Endometrial microvascular endothelial cells (primary cell): ENCODE data around the gene KLHL13. TPM values are rescaled to one million over a fixed set of nuclear protein-coding genes. Genes with fewer than 3 reads are reported as not detected.
"Not testable (repeated sequence)": the region's sequence is repeated elsewhere in the genome, so short reads cannot be mapped to it uniquely, and the experiment has no call there.

ENCODE experiments used
- in situ Hi-C: cut with HindIII; loops from 2 replicates; pipeline ENCODE4 v1.10.0; 2017; ENCODE audit warnings: low sequenced_read_pairs, low pct_unique_long_range_greater_than_20kb; ENCODE audit errors: inconsistent ontology term
- total RNA-seq: library from RNA; depleted of rRNA; stranded (reverse); fragments of >200 nt; gene quantifications from one replicate; pipeline ENCODE4 v1.2.3, GENCODE V29; 2015; ENCODE audit errors: inconsistent ontology term

KLHL13 gene
- total RNA-seq, 1 donor from 2014 or later = 3.4 TPM

GRCh38 chrX:118000518-118000917 lies 116.1 kb downstream of the KLHL13 start:
- in situ Hi-C loops = no loop called here

- in situ Hi-C loops = no loop called here
Measured at GRCh38 chrX:117998171-117998570, 118.4 kb downstream of the KLHL13 start.

DNA sequence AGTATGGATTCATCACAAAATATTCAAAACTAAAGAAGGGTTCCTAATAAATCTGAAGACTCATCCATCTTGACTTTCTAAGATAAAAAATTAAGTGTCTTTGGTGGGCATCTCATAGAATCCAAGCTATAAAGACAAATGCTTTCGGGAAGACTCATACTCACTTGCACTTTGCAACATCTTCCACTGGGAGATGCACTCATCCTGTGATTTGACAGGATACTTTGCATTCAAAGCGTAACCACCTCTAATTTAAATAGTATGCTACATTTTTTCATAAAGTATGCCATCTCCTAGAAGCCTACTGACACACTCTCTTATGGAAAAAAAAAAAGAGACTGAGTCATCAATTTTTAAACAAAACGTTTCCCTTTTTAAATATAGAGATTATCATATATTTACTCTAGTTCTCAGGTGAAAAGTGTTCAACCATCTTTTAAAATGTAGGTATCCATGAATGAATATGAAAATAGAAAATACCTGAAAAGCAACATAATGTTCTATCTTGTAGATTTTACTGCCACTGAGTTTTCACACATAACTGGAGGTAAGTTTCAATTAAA lies 119.6 kb downstream of the KLHL13 start:
- in situ Hi-C loops = no loop called here

GRCh38 chrX:117996408-117996807 lies 120.2 kb downstream of the KLHL13 start:
- in situ Hi-C loops = no loop called here

- in situ Hi-C loops = no loop called here
Measured at GRCh38 chrX:117995378-117995777, 121.2 kb downstream of the KLHL13 start.

DNA sequence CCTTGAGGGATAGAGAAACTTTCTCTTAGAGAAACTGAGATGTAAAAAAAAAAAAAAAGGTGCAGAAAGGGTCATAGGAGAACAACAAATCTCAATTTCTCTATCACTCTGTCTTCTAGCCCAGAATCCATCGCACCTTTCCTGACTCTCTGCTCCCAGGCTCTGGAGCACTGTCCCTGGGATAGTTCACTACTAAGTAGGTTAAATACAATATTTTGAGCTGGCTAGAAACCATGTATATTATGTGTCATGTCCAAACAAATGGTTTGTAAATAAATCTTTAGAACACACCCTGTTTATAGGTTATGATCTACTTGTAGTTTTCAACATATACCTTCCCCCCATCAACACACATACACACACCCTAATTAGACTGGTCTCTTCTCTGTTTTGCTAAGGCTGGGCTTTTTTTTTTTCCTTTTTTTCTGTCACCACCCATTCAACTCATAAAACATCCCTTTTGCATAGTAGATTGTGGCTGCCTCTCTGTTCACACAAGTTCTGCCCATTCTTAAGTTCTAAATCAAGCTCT lies 124.4 kb downstream of the KLHL13 start:
- in situ Hi-C loops = no loop called here

- in situ Hi-C loops = no loop called here
Measured at GRCh38 chrX:117990438-117990837, 126.2 kb downstream of the KLHL13 start.

GRCh38 chrX:117989512-117989911 lies 127.1 kb downstream of the KLHL13 start:
- in situ Hi-C loops = no loop called here

GRCh38 chrX:117987373-117987772 lies 129.2 kb downstream of the KLHL13 start:
- in situ Hi-C loops = no loop called here

DNA sequence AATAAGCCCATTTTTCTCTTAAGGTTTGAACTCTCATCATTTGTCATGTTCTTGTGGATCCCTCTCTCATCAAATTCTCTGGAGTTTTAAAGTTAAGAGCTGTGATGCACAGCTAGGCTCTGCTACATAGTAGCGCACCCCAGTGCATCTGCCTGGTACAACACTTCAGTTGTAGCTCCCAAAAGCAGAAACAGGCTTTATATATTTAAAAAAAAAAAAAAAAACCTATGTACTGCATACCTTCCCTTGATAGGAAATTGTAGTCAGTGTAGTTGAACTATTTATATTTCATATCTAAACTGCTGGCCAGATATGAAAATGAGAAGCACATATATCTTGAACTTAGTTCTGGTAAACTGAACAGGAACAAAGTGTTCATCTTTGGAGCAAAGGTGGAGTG lies 131.4 kb downstream of the KLHL13 start:
- in situ Hi-C loops = no loop called here

DNA sequence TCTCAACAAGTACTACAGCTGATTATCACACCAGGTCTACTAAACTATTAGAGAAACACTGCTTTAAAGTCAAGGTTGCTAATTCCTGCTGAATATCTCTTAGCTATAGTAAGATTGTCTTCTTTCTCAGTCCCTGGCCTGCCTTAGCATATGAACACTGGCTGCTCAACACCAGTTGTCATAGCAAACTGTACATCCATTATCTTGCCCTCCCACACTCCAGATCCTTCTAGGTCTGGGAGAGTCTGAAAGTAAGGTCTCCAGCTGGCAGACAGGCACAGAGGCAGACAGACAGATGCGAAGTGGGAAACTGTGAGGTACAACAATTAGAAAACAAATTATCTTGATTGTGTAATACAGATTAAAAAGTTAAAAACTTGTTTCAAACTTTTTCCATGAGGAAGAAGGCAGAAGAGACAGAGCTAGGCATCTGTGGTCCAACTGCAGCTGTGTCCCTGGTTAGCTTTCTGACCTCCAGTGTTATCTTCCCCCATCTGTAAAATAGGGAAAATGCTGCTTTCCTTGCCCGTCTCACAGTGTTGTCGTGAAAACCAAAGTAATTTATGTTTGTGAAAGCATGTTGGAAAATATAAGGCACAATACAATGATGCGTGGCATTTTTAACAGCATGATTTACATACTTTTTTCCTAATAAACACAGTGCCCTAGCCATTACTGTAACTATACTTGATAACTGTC lies 133.8 kb downstream of the KLHL13 start:
- in situ Hi-C loops = no loop called here

- in situ Hi-C loops = no loop called here
Measured at GRCh38 chrX:117978402-117978801, 138.2 kb downstream of the KLHL13 start.

- in situ Hi-C loops = no loop called here
Measured at GRCh38 chrX:117977526-117977925, 139.1 kb downstream of the KLHL13 start.

DNA sequence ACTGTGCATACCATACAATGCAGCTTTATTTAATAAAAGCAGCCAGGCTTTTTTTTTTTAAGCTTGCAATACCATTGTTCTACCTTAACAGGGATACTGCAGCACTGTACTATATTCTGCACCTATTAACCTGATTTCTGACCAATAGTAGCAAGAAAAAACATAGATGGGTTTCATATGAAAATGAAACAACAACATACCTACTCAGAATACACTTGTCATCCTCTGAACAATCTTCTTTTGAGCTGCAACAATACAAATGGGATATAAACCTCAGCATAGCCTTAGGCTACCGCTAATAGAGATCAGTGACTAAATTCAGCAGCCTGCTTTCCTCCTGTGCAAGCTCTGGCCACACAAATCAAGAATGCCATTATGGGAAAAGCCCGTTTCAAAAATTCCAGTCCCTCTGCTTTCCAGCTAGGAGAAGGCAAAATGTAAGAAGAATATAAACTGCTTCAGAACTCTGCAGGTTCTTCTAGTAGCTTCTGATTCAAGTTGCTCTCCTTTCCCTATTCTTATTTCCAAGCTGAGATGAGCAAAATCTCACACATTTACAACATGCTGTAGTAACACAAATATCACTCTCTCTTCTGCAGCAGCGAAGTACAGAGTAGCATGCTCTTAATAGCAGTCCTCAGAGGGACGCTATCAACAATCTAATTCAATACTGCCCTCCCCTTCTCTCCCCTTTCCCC lies 143.4 kb downstream of the KLHL13 start:
- in situ Hi-C loops = no loop called here

GRCh38 chrX:117972711-117973109 lies 143.9 kb downstream of the KLHL13 start:
- in situ Hi-C loops = no loop called here

DNA sequence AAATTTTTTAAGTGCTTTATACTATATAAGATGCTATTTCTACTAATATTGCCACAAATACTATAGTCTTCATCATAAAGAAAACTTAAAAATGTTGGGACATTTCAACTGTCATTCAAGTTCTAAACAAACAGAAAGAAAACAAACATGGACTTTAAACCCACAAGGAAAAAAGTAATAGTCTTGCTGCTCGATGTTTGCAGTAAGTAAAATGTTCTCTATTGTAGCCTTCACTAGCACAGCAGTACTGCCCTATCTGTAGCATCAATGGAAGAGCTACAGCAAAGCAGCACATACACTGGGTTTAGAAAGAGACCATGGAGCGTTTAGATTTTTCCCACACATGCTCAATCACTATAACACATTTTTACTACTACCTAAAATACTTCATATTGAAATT lies 146.8 kb downstream of the KLHL13 start:
- in situ Hi-C loops = no loop called here

GRCh38 chrX:117969328-117969727 lies 147.3 kb downstream of the KLHL13 start:
- in situ Hi-C loops = no loop called here

DNA sequence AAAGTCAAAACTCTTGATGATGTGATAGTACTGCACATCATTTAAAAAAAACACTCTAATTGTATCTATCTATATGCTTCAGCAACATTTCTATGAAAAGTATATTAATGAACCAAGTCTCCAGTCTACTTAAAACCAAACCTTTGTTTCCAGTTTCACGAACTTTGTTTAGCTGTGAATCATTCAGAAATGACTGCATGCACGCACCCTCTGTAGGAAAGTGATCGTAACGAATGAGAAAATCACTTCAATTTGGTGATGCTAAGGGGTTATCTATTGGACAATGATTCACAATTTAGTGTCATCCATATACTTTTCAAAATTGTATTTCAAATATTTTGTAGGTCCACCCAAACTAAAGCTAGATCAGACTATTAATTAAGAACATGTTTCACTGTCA lies 157.6 kb downstream of the KLHL13 start:
- in situ Hi-C loops = no loop called here

DNA sequence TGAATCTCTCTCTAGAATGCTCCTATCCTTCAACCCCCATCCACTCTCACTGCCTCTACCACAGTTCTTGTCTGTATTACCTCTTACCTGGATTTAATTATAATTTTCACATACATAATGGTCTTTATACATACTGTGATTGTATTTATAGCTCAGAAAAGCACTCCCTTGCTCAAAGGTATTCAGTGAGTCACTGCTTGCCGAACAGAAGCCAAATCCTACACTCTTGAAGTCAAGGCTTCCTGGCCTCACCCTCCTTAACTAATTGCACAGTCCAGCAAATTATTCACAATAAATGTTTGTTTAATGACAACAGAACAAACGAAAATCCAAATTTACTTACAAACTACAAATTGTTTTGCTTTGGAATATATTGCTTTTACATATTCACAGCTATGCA lies 159.5 kb downstream of the KLHL13 start:
- in situ Hi-C loops = no loop called here

DNA sequence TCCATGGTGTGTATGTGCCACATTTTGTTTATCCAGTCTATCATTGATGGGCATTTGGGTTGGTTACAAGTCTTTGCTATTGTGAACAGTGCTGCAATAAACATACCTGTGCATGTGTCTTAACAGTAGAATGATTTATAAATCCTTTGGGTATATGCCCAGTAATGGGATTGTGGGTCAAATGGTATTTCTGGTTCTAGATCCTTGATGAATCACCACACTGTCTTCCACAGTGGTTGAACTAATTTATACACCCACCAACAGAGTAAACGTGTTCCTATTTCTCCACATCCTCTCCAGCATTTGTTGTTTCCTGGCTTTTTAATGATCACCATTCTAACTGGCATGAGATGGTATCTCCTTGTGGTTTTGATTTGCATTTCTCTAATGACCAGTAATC lies 177.3 kb downstream of the KLHL13 start:
- in situ Hi-C loops = not testable (repeated sequence)
